K562 (cell line): Measurements from ENCODE around the gene MGRN1. TPM values are rescaled to one million over a fixed set of nuclear protein-coding genes. Genes with fewer than 3 reads are reported as not detected.
A peak's percentile ranks its signal among the peaks of the same experiment; 100 is the strongest.

Experiments
- DIDO1 ChIP-seq: fragments of 450-650 bp; IDR thresholded peaks from 2 replicates; pipeline ENCODE4 v1.6.1; 2016; ENCODE audit warnings: low read depth, missing biosample characterization, missing genetic modification characterization
- FOS ChIP-seq: IDR thresholded peaks from 3 replicates; pipeline ENCODE4 v1.6.1; 2011; ENCODE audit not compliant: insufficient read length; ENCODE audit errors: extremely low read depth
- ILF3 ChIP-seq: fragments of 450-650 bp; IDR thresholded peaks from 2 replicates; pipeline ENCODE4 v1.6.1; 2018; ENCODE audit warnings: antibody characterized with exemption, mild to moderate bottlenecking, moderate library complexity, borderline replicate concordance
- RBM34 ChIP-seq: fragments of 200-400 bp; formaldehyde crosslinking; IDR thresholded peaks from 2 replicates; pipeline ENCODE4 v1.6.1; 2018; ENCODE audit warnings: low read length, borderline replicate concordance; ENCODE audit not compliant: insufficient read depth
- REST ChIP-seq, 2 experiments: fragments of 450-650 bp; formaldehyde crosslinking in 1 of 2; IDR thresholded peaks; 2 replicates each; pipeline versions ENCODE4 v1.4.0 to v1.6.1; 2014 to 2020; ENCODE audit warnings: mild to moderate bottlenecking in 2 of 2, borderline replicate concordance in 1 of 2, low read depth in 1 of 2
- TAF15 ChIP-seq: fragments of 200-400 bp; formaldehyde crosslinking; IDR thresholded peaks from 2 replicates; pipeline ENCODE4 v1.6.1; 2017; ENCODE audit warnings: mild to moderate bottlenecking, low read depth, low read length, moderate library complexity
- U2AF1 ChIP-seq: fragments of 200-400 bp; formaldehyde crosslinking; optimal IDR thresholded peaks from 2 replicates; pipeline ENCODE3; 2017; ENCODE audit warnings: mild to moderate bottlenecking, low read depth, low read length, moderate library complexity
- ZHX1 ChIP-seq: fragments of 150-350 bp; conservative IDR thresholded peaks from 2 replicates; pipeline ENCODE4 v1.6.1; 2014; ENCODE audit warnings: low read length
- ZNF253 ChIP-seq: fragments of 250-450 bp; sonication (Bioruptor Pico); conservative IDR thresholded peaks from 2 replicates; pipeline ENCODE4 v1.6.1; 2021; ENCODE audit warnings: mild to moderate bottlenecking
- ZNF398 ChIP-seq: fragments of 250-450 bp; sonication (Bioruptor Pico); IDR thresholded peaks from 2 replicates; pipeline ENCODE4 v1.8.0; 2021; ENCODE audit warnings: moderate library complexity, mild to moderate bottlenecking, inconsistent platforms
- ZNF449 ChIP-seq: fragments of 250-450 bp; sonication (Bioruptor Pico); IDR thresholded peaks from 2 replicates; pipeline ENCODE4 v1.8.0; 2022; ENCODE audit warnings: moderate library complexity, mild to moderate bottlenecking, inconsistent platforms
- polyA plus RNA-seq, 8 experiments: library from polyadenylated mRNA; depleted of rRNA in 4 of 8; stranded (reverse) in 5 of 8; unstranded in 3 of 8; fragments of >200 nt; fragmentation: Nextera tagmentation in 2 of 8; fragmentation: Illumina TruSeq in 1 of 8; extraction: Ambion mirVana in 2 of 8; extraction: Trizol in 1 of 8; gene quantifications; 2 replicates each; pipeline versions ENCODE4 v1.2.1 to v1.2.3, GENCODE V29; 2011 to 2014; ENCODE audit warnings: inconsistent platforms in 1 of 8, missing spikeins in 1 of 8
- total RNA-seq, 7 experiments: library from RNA; depleted of rRNA in 6 of 7; stranded (reverse); fragments of >200 nt in 6 of 7; fragmentation: Illumina TruSeq in 2 of 7; extraction: Trizol in 2 of 7; gene quantifications; 2 replicates each; pipeline versions ENCODE4 v1.2.1 to v1.2.3, GENCODE V29; 2011 to 2021; ENCODE audit warnings: low replicate concordance in 1 of 7

MGRN1 gene
- total and polyA plus RNA-seq, 9 of the 15 experiments (the other 6 are each of a cell fraction or from before 2014, with no cell fraction given) = 0.15 to 37.9 (median 6.0) TPM

GRCh38 chr16:4624015-4624826, at the start of gene MGRN1 (continued):
- TF ChIP-seq REST (IDR thresholded peaks at IDR 0.05; ENCODE audit: borderline replicate concordance) (peak; percentile 46; the same call in 1 of the 2 replicates), REST (CRISPR knock-in tag; IDR thresholded peaks at IDR 0.05; ENCODE audit: low read depth) (no peak), FOS (no peak), U2AF1 (no peak), TAF15 (no peak), ZNF253 (CRISPR knock-in tag) (no peak), ZNF449 (no peak), ZNF398 (CRISPR knock-in tag) (no peak), RBM34 (no peak), ILF3 (no peak), ZHX1 (no peak), DIDO1 (tag) (no peak; the same call in 1 of the 2 replicates)
